NOMO-1 treated with dmso at 0.1 percent for 144 hours (cell line): ENCODE measurements around the gene PUM2.
A peak's percentile ranks its signal among the peaks of the same experiment; 100 is the strongest.
"Not testable (repeated sequence)": the region's sequence is repeated elsewhere in the genome, so short reads cannot be mapped to it uniquely, and the experiment has no call there.

Experiments used
- DNase-seq: peaks from one replicate; lab custom pipeline; 2025; ENCODE audit not compliant: unreplicated experiment; lab: John Stamatoyannopoulos, UW

PUM2 gene, protein sequence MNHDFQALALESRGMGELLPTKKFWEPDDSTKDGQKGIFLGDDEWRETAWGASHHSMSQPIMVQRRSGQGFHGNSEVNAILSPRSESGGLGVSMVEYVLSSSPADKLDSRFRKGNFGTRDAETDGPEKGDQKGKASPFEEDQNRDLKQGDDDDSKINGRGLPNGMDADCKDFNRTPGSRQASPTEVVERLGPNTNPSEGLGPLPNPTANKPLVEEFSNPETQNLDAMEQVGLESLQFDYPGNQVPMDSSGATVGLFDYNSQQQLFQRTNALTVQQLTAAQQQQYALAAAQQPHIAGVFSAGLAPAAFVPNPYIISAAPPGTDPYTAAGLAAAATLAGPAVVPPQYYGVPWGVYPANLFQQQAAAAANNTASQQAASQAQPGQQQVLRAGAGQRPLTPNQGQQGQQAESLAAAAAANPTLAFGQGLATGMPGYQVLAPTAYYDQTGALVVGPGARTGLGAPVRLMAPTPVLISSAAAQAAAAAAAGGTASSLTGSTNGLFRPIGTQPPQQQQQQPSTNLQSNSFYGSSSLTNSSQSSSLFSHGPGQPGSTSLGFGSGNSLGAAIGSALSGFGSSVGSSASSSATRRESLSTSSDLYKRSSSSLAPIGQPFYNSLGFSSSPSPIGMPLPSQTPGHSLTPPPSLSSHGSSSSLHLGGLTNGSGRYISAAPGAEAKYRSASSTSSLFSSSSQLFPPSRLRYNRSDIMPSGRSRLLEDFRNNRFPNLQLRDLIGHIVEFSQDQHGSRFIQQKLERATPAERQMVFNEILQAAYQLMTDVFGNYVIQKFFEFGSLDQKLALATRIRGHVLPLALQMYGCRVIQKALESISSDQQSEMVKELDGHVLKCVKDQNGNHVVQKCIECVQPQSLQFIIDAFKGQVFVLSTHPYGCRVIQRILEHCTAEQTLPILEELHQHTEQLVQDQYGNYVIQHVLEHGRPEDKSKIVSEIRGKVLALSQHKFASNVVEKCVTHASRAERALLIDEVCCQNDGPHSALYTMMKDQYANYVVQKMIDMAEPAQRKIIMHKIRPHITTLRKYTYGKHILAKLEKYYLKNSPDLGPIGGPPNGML

GRCh38 chr2:20350753-20351554 lies at the start of gene PUM2:
Gene PUM2 (minus strand): TSS chr2:20350844. CDS start chr2:20327360, 23,484 bp downstream.
- DNase-seq: peak; percentile 96

GRCh38 chr2:20400306-20400705 lies 49.7 kb upstream of the PUM2 start:
- DNase-seq: no peak

GRCh38 chr2:20398956-20399567 lies 48.4 kb upstream of the PUM2 start:
- no peak for DNase-seq

- DNase-seq: no peak
Measured at GRCh38 chr2:20397811-20398447, 47.3 kb upstream of the PUM2 start.

DNA sequence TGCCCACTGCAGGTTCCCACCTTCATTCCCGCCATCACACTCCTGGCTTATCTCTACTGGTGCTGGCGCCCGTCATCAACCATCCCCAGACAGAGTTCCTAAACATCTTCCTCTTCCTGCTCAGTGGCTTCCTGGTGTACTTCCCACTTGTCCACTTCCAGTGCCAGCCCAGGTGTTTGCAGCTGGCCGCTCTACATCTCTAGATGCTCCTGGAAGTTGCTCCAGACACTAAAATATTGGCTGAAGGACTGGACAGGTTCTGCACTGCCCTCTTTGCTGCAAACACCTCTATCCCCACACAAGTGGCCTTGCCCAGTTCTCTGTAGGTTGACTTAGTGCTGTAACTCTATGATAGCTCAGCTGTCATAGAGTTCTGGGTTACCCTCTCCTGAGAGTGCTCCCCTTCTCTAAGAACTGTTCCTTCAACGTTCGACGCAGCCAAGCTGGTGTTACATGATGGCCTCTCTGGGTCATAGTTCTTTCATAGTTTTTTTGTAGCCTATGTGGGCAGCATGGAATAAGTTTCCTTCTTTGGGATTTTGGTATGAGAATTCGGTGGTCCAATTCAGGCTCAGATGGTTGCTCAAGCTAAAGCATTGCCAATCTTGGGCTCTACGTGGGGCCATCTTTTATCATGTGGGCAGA lies 45.8 kb upstream of the PUM2 start:
- DNase-seq: no peak

DNA sequence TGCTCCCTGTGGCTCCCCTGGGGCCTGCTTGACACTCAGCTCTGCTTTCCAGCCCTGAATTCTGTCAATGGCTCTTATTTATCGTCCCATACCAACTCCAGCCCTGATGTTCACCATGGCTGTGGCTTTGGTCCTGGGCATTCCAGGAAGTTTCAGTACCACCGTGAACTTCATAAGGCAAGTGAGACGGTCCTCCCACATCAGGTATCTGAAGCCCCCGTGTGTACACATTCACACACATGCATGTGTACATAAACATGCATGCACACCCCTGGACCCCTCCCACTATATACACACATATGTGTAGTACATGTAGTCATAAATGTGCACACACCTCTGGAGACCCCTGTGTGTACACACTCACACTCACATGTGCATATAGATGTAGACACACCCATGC lies 43.3 kb upstream of the PUM2 start:
- no peak for DNase-seq

DNA sequence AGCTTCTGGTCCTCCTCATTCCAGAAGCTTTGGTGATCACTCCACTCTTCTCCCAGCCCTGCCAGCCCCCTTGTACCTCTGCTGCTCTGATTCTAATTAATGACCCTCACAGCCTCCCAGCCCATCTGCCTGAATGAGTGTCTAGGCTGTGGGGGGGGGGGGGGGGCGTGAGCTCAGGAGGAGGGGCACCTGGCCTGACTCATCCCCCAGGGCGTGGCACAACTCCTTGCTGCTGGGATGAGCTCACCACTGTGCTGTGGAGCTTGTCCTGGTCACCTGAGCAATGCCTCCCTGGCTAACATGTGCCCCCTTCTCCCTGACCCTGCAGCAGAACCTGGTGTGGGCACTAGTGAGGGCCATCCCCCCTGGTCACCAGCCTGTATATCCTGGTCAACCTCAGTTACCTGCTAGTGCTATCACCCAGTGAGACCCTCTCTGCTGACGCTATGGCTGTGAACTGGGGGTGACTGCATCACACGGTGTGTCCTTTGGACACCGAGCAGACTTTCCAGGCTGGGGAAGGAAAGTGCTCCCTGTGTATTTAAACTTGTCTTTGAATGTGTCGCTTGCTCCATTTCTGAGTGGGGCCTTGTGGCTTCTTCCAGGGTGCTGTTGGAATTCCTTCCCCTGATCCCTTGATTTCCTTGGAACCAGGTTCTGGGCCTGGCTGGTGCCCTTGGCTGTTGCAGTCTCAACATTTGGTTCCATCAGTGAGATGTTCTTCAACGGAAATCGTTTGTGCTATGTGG lies 41.5 kb upstream of the PUM2 start:
- no peak for DNase-seq

DNA sequence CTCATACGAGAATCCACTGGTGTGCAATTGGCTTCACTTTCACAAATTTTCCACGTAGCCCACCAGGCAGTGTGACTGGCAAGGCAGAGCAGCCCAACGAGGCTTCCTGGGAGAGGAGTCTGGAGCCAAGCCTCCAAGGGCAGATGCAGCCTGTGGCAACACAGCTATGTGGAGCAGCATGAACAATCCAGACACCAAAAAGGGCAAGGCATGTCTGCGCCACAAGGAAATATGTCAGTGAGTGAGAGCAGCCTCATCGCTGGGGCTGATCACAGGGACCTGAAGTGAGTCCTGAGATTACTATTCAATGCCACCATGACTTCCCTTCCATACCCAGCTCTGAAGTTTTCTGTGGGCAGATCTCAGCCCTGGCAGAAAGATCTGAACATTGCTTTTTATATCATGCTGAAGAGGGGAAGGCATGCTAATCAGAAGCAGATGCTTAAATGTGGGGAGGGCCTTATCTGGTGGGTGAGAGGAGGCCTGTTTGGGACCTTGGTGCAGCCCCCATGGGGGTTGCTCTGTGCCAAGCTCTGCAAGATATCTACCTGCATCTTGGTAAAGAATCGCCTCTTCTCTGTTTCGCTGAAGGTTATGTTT lies 40.0 kb upstream of the PUM2 start:
- no peak for DNase-seq

GRCh38 chr2:20384953-20385352 lies 34.3 kb upstream of the PUM2 start:
- no peak for DNase-seq

- no peak for DNase-seq
Measured at GRCh38 chr2:20382965-20383810, 32.5 kb upstream of the PUM2 start.

GRCh38 chr2:20381457-20381856 lies 30.8 kb upstream of the PUM2 start:
- no peak for DNase-seq

GRCh38 chr2:20378891-20379519 lies 28.4 kb upstream of the PUM2 start:
- no peak for DNase-seq

- DNase-seq: no peak
Measured at GRCh38 chr2:20378341-20378740, 27.7 kb upstream of the PUM2 start.

DNA sequence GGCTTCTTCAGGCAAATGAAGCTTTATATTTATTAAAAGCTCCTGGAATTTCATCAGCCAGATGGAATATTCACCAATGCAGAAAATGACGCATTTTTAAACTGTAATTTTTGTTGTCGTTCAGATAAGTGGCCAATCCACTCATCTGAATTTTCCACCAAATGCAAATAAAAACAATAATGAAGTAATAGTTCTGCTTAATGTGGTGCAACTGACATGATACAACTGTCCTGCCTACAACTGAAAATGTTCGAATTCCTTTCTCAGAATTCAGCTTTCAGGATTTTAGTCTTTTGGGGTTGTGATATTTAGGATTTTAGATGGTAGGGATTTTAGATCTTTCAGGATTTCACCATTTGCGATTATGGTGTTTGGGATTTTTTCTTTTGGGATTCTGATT lies 27.1 kb upstream of the PUM2 start:
- DNase-seq: no peak

- not testable (repeated sequence) for DNase-seq
Measured at GRCh38 chr2:20374982-20375381, 24.3 kb upstream of the PUM2 start.

GRCh38 chr2:20372896-20373640 lies 22.4 kb upstream of the PUM2 start:
- no peak for DNase-seq
